Measurements from ENCODE around the gene BACH2.
"Not testable (repeated sequence)": the region's sequence is repeated elsewhere in the genome, so short reads cannot be mapped to it uniquely, and the experiment has no call there.

BACH2 gene

GRCh38 chr6:90128687-90129086 lies 168.0 kb downstream of the BACH2 start:
- H3K36me3 Mint-ChIP-seq (ENCODE audit: low read depth): peaks cover 68% of the 10 kb centered on the region
- H3K9me3 Mint-ChIP-seq: not testable (repeated sequence)

GRCh38 chr6:90127595-90127994 lies 169.0 kb downstream of the BACH2 start:
- H3K27ac Mint-ChIP-seq: peak overlapping the region; percentile 86
- peak overlapping the region; percentile 49 for H3K4me3 Mint-ChIP-seq
- no peaks in the 10 kb centered on the region for H3K27me3 Mint-ChIP-seq
- no peak for DNase-seq
- peaks cover 78% of the 10 kb centered on the region for H3K4me1 Mint-ChIP-seq (ENCODE audit: low read depth)
- H3K9me3 Mint-ChIP-seq: no peaks in the 10 kb centered on the region
- H3K36me3 Mint-ChIP-seq (ENCODE audit: low read depth): peaks cover 74% of the 10 kb centered on the region

More at GRCh38 chr6:90128687-90129086, 168.0 kb downstream of the BACH2 start:
- H3K4me1 Mint-ChIP-seq (ENCODE audit: low read depth): peaks cover 76% of the 10 kb centered on the region
- H3K27ac Mint-ChIP-seq, H3K4me3 Mint-ChIP-seq, H3K27me3 Mint-ChIP-seq, DNase-seq: not testable (repeated sequence)

DNA sequence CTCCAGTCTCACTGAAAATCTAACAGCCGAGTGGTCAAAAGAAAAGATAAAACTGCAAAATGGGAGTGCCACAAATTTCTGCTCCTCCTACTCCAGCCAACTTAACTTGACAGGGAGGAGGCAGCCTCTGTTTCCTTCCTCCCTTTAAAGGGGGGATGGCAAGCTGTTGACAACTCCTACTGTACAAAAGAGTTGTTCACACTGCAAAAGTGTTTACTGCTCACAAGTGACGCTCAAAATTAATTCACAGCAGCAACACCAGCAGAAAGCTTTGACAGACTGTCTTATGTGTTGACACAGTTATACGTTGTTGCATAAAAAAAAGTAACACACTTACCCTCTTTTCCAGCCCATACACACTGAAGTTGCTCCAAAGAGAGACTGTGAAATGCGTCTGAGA lies 169.8 kb downstream of the BACH2 start:
- H3K4me3 Mint-ChIP-seq: peak overlapping the region; percentile 49
- no peaks in the 10 kb centered on the region for H3K9me3 Mint-ChIP-seq
- H3K4me1 Mint-ChIP-seq (ENCODE audit: low read depth): peaks cover 78% of the 10 kb centered on the region

GRCh38 chr6:90126181-90126580 lies 170.5 kb downstream of the BACH2 start:
- no peak for DNase-seq
- Mint-ChIP-seq H3K36me3 (ENCODE audit: low read depth) (peaks cover 74% of the 10 kb centered on the region), H3K27ac (peak overlapping the region; percentile 35), H3K9me3 (no peaks in the 10 kb centered on the region), H3K4me1 (ENCODE audit: low read depth) (peaks cover 75% of the 10 kb centered on the region), H3K27me3 (no peaks in the 10 kb centered on the region), H3K4me3 (no peak overlapping the region)

More for the DNA sequence above, 169.8 kb downstream of the BACH2 start:
- peak overlapping the region; percentile 86 for H3K27ac Mint-ChIP-seq
- H3K27me3 Mint-ChIP-seq: no peaks in the 10 kb centered on the region
- peaks cover 79% of the 10 kb centered on the region for H3K36me3 Mint-ChIP-seq (ENCODE audit: low read depth)
- no peak for DNase-seq

- Mint-ChIP-seq H3K4me3 (no peak overlapping the region), H3K9me3 (no peaks in the 10 kb centered on the region), H3K27ac (peak overlapping the region; percentile 90), H3K4me1 (ENCODE audit: low read depth) (peaks cover 77% of the 10 kb centered on the region), H3K36me3 (ENCODE audit: low read depth) (peaks cover 73% of the 10 kb centered on the region), H3K27me3 (no peaks in the 10 kb centered on the region)
- no peak for DNase-seq
These were observed 171.7 kb downstream of the BACH2 start for GRCh38 chr6:90124874-90125510.

GRCh38 chr6:90123831-90124230 lies 172.8 kb downstream of the BACH2 start:
- peak overlapping the region; percentile 90 for H3K27ac Mint-ChIP-seq
- no peaks in the 10 kb centered on the region for H3K9me3 Mint-ChIP-seq
- no peak for DNase-seq
- no peaks in the 10 kb centered on the region for H3K27me3 Mint-ChIP-seq
- peaks cover 86% of the 10 kb centered on the region for H3K4me1 Mint-ChIP-seq (ENCODE audit: low read depth)
- peaks cover 72% of the 10 kb centered on the region for H3K36me3 Mint-ChIP-seq (ENCODE audit: low read depth)
- H3K4me3 Mint-ChIP-seq: no peak overlapping the region

DNA sequence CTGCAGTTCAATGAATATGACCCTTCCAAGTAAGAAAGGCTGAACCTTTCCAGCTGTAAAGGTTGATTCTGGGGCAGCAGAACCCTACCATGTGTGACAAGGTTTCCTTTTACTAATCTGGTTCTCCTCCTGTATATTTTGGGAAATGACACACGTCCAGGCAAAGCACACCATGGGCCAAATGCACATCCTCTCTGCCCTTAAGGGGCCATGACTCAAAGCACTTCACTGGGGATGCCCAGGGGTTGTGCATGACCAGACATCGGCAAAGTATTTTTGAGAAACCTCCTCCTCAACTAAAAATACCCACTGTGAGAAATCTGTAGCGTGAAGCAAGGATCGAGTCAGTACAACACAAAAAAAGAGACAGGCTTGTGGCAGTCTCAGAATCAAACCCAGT lies 174.7 kb downstream of the BACH2 start:
- Mint-ChIP-seq H3K27me3 (no peaks in the 10 kb centered on the region), H3K9me3 (peaks cover under 1% of the 10 kb centered on the region), H3K27ac (peak overlapping the region; percentile 89), H3K4me3 (peak overlapping the region; percentile 9), H3K36me3 (ENCODE audit: low read depth) (peaks cover 74% of the 10 kb centered on the region), H3K4me1 (ENCODE audit: low read depth) (peaks cover 90% of the 10 kb centered on the region)
- DNase-seq: no peak

- Mint-ChIP-seq H3K27me3 (no peaks in the 10 kb centered on the region), H3K4me1 (ENCODE audit: low read depth) (peaks cover 79% of the 10 kb centered on the region), H3K4me3 (no peak overlapping the region), H3K36me3 (ENCODE audit: low read depth) (peaks cover 79% of the 10 kb centered on the region), H3K9me3 (peaks cover 16% of the 10 kb centered on the region), H3K27ac (no peak overlapping the region)
- no peak for DNase-seq
These were observed 176.3 kb downstream of the BACH2 start for GRCh38 chr6:90120327-90120726.

DNA sequence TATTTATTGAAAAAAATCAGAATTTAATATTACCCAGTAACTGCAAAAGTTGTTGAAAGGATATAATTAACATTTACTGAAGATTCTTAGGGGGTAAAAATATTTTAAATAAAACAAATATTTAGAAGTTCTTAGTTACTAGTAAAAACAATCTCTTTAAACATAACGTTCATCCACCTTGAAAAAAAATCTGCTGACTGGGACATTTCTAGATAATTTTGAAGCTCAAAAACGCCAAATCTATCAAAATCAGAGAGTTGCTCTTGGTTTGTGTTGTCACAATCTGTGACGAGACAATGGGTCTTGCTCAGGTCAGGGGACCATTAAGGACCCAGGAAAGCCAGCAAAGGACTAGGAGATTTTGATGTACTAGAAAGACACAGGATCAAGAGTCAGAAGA lies 177.0 kb downstream of the BACH2 start:
- H3K4me1 Mint-ChIP-seq (ENCODE audit: low read depth): peaks cover 77% of the 10 kb centered on the region

DNA sequence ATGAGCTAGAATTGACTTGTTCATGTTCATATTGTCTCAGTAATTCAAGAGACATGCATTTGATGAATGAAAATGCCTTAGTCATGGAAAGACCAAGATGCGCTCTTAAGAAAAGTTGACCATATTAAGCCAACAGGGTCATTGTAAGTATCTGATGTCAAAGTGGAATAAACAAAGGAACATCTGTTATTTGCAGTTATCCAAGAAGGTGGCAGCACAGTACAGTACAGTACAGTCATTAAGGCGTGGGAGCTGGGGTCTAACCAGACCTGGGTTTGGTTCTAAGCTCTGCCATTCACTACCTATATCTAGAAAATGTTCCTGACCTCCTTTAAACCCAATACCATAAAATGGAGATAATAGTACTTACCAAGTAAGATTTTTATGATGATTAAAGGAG lies 178.1 kb downstream of the BACH2 start:
- DNase-seq: no peak
- H3K4me1 Mint-ChIP-seq (ENCODE audit: low read depth): peaks cover 76% of the 10 kb centered on the region
- H3K27ac Mint-ChIP-seq: no peak overlapping the region
- H3K36me3 Mint-ChIP-seq (ENCODE audit: low read depth): peaks cover 80% of the 10 kb centered on the region
- no peaks in the 10 kb centered on the region for H3K27me3 Mint-ChIP-seq
- H3K4me3 Mint-ChIP-seq: no peak overlapping the region
- peaks cover 31% of the 10 kb centered on the region for H3K9me3 Mint-ChIP-seq

More for the DNA sequence above, 177.0 kb downstream of the BACH2 start:
- no peak overlapping the region for H3K4me3 Mint-ChIP-seq
- DNase-seq: no peak
- peaks cover 79% of the 10 kb centered on the region for H3K36me3 Mint-ChIP-seq (ENCODE audit: low read depth)
- no peak overlapping the region for H3K27ac Mint-ChIP-seq
- H3K9me3 Mint-ChIP-seq: peaks cover 21% of the 10 kb centered on the region
- H3K27me3 Mint-ChIP-seq: no peaks in the 10 kb centered on the region

DNA sequence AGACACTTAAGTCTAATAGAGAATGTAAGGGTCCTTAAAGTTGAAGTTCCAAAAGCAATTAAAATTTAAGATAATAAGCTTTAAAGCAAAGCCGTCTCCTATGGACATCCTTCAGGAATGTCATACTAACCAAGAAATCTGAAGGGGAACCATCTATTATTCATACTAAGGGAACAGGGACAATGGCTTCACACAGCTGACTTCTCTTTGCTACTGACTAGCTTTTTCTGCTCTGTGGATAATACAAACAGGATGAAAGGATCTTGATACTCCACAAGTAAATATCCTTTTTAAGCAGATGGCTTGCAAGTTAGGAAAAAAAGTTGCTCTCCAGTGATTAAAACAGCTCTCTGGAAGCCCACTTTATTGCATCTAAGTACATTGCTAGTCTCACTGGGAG lies 178.6 kb downstream of the BACH2 start:
- no peak for DNase-seq
- Mint-ChIP-seq H3K4me1 (ENCODE audit: low read depth) (peaks cover 77% of the 10 kb centered on the region), H3K4me3 (no peak overlapping the region), H3K36me3 (ENCODE audit: low read depth) (peaks cover 83% of the 10 kb centered on the region), H3K27me3 (no peaks in the 10 kb centered on the region), H3K27ac (no peak overlapping the region), H3K9me3 (peaks cover 36% of the 10 kb centered on the region)

- not testable (repeated sequence) for DNase-seq, H3K4me3 Mint-ChIP-seq, H3K27me3 Mint-ChIP-seq, H3K27ac Mint-ChIP-seq
- Mint-ChIP-seq H3K9me3 (peaks cover 44% of the 10 kb centered on the region), H3K4me1 (ENCODE audit: low read depth) (peaks cover 80% of the 10 kb centered on the region), H3K36me3 (ENCODE audit: low read depth) (peaks cover 87% of the 10 kb centered on the region)
These were observed 180.5 kb downstream of the BACH2 start for GRCh38 chr6:90116126-90116525.

DNA sequence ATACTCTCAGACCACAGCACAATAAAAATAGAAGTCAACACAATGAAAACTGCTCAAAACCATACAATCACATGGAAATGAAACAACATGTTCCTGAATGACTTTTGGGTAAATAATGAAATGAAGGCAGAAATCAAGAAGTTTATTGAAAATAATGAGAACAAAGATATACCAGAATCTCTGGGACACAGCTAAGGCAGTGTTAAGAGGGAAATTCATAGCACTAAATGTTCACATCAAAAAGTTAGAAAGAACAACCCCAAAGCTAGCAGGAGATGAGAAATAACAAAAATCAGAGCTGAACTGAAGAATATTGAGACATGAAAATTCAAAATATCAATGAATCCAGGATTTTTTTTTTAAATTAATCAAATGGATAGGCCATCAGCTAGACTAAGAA lies 183.3 kb downstream of the BACH2 start:
- H3K4me1 Mint-ChIP-seq (ENCODE audit: low read depth): peaks cover 80% of the 10 kb centered on the region
- no peaks in the 10 kb centered on the region for H3K27me3 Mint-ChIP-seq
- DNase-seq: no peak
- H3K9me3 Mint-ChIP-seq: peaks cover 44% of the 10 kb centered on the region
- no peak overlapping the region for H3K4me3 Mint-ChIP-seq
- peaks cover 83% of the 10 kb centered on the region for H3K36me3 Mint-ChIP-seq (ENCODE audit: low read depth)
- peak overlapping the region; percentile 17 for H3K27ac Mint-ChIP-seq

DNA sequence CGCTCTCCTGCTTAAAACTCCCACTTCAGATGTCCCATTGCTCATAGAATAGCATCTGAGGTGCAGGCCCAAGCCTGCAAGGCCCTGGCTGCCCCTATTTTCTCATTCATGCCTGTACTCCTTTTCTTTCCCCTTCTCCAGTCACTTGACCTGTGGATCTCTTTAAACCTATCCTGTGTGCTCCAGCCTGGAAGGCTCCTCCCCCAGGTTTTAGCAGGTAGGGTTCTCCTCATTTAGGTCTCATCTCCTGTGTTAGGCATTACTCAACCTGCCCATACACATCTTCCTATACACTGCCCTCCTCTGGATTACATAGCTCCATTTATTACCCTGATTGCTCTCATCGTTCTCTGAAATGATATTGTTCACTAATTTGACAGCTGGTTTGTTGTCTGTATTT lies 185.3 kb downstream of the BACH2 start:
- Mint-ChIP-seq H3K36me3 (ENCODE audit: low read depth) (peaks cover 72% of the 10 kb centered on the region), H3K4me3 (peak overlapping the region; percentile 2), H3K27me3 (no peaks in the 10 kb centered on the region)

DNA sequence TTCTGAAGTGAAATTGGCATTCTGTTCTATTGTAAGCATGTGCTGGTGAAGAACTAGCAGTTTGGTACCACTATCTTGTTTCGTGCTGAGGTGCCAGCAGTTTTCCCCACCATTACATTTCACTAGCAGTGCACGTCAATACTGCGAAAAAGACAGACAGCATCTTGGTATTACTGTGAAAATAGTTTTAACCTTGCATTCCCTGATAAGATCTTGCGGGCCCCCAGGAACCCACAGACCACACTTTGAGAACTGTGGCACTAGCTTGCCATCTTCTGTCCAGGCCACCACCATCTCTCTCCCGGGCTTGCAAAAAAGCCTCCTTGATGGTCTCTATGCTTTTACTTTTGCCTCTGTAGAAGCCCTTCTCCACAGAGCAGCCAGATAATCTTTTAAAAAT lies 185.7 kb downstream of the BACH2 start:
- peak overlapping the region; percentile 73 for H3K27ac Mint-ChIP-seq
- H3K27me3 Mint-ChIP-seq: no peaks in the 10 kb centered on the region
- H3K4me1 Mint-ChIP-seq (ENCODE audit: low read depth): peaks cover 88% of the 10 kb centered on the region
- DNase-seq: peak; percentile 56
- peaks cover 68% of the 10 kb centered on the region for H3K36me3 Mint-ChIP-seq (ENCODE audit: low read depth)
- H3K9me3 Mint-ChIP-seq: peaks cover 34% of the 10 kb centered on the region
- H3K4me3 Mint-ChIP-seq: peak overlapping the region; percentile 2

More for the DNA sequence above, 185.3 kb downstream of the BACH2 start:
- H3K9me3 Mint-ChIP-seq: peaks cover 39% of the 10 kb centered on the region
- DNase-seq: no peak
- peaks cover 87% of the 10 kb centered on the region for H3K4me1 Mint-ChIP-seq (ENCODE audit: low read depth)
- peak overlapping the region; percentile 73 for H3K27ac Mint-ChIP-seq

All from activated T-cell treated with anti-CD3 and anti-CD28 coated beads, Interleukin-2, amount 50 U/mL, for 24 hours (primary cell).